Raji (cell line): Measurements from ENCODE around the gene SLC16A4.

Source experiments
- POLR2A ChIP-seq: IDR thresholded peaks from 2 replicates; pipeline ENCODE4 v1.6.1; 2011; ENCODE audit warnings: low read depth, low read length, control low read depth; ENCODE audit not compliant: insufficient read depth

Gene SLC16A4

GRCh38 chr1:110390692-110391245, at the start of gene SLC16A4:
SLC16A4 (minus strand) TSS chr1:110391026; CDS start chr1:110389323, 1,703 bp downstream.
- no peak for TF ChIP-seq POLR2A

- TF ChIP-seq POLR2A: no peak
Observed at GRCh38 chr1:110438893-110439292, 48.1 kb upstream of the SLC16A4 start.

- TF ChIP-seq POLR2A: no peak
Observed at GRCh38 chr1:110436635-110437034, 45.8 kb upstream of the SLC16A4 start.

GRCh38 chr1:110434946-110435345, 44.1 kb upstream of the SLC16A4 start:
- TF ChIP-seq POLR2A: no peak

DNA sequence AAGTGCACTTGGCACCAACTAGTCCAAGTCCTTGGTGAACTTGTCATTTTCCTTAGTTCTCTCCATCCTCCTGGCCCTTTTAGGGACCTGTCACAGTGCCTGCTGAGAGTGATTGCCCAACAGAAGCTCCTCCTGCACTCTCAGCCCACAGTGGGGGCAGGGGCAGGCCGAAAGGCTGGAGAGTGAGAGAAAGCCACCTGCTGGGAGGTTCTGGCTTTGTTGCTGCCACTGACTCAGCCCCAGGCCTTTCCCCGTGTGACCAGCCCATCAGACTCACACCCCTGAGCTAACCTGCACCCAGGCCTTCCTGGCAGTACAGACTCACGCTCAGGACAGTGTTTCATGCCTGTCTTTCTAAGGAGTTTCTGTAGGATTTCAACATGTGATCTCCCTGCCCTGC, 43.0 kb upstream of the SLC16A4 start:
- TF ChIP-seq POLR2A: no peak

- no peak for TF ChIP-seq POLR2A
Observed at GRCh38 chr1:110433213-110433612, 42.4 kb upstream of the SLC16A4 start.

DNA sequence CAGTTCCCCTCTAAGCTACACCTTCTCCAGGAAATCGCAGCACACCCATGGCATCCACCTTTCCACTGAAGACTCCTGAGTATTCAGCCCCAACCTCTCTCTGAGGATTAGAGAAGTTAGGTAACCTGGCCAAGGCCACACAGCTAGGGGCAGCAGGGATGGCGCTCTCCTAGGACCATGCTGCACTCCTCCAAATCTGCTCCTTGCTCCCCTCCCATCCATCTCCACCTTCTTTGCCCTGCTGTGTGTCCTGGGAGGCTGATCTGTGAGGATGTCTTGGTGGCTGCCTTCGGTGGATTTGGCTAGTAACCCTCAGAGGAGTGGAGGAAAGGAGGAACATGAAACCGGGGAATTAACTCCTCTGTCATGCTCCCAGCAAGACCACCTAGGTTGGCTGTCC, 40.1 kb upstream of the SLC16A4 start:
- no peak for TF ChIP-seq POLR2A

DNA sequence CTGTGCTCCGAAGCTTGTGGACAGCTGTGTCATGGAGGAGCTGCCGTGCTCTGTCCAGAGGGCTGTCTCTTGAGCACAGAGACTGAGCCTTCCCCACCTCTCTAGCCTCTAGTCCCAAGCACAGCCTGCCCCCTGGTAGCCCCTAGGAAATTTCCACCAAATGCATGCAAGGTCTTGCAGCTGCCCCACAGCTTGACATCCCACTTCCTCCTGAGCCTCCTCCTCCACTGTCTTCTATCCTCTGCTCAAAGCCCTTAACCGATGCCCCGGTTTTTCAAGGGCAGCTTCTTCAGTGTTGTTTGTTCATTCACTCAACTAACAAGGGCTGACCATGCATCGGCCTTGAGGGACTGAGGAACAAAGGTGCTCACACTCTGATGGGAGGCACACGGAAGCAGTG, 39.5 kb upstream of the SLC16A4 start:
- no peak for TF ChIP-seq POLR2A

GRCh38 chr1:110428946-110429345, 38.1 kb upstream of the SLC16A4 start:
- no peak for TF ChIP-seq POLR2A

GRCh38 chr1:110426854-110427253, 36.0 kb upstream of the SLC16A4 start:
- TF ChIP-seq POLR2A: no peak

DNA sequence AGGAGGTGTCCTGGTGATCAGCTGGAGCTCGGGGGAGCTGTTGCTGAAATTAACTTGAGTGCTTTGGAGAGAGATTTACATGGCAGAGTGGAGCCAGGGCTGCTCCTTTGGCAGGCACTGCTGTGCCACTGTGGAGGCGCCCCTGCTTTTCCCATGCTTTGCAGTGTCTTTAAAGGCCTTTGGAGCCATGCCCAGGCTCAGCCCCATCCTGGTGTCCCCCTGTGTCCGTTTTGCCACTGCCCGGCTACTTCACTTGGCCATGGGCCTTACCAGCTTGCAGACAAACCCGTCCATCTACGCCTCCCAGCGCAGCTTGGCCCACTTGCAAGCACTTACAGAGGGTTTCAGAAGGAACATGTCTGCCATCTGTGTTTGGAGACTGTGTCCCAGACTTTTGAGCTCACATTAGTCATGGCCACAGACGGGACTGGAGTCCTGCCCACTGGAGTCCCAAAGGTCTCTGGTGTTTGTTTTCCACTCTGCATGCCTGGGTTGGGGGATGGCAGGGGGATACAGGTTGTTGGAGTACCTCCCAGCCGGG, 34.9 kb upstream of the SLC16A4 start:
- no peak for TF ChIP-seq POLR2A

DNA sequence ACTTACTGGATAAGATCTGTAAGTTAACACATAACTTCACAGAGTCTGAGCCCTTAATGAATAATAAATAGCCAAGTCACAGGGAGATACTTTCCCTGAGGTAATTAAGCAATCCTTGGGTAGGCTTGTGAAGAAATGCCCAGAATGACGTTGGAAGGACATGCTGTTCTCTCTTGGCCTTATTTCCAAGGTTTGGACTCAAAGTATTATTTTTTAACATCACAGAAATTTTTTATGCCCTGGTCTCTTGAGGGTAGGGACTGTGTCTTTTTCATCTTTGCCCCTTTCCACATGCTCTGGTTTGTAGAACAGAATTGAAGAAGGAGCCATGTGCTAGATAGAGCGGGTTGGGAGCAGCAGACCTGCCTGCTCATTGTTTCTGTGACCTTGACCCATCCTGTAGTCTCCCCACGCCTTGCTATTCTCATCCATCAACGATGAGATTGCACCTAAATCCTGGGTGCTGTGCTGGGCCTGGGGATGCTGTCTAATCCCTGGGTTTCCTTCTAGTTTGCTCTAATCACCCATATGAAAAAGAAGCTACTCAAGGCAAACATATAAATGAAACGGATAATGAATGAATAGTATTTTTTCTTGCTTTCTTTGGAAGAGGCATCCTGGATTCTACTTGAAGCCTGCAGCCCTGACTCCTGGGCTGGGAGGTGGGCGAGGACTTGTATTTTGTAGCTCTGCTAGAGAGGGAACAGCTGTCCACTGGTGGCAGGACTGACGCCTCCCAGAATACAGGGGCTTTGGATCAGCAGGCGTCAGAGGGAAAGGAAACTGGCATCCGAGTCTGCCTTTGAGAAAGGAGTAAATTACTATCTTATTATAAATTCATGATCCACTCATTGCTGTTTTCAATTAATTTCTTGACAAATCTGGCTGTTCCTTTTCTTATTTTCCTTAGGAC, 34.1 kb upstream of the SLC16A4 start:
- TF ChIP-seq POLR2A: no peak

DNA sequence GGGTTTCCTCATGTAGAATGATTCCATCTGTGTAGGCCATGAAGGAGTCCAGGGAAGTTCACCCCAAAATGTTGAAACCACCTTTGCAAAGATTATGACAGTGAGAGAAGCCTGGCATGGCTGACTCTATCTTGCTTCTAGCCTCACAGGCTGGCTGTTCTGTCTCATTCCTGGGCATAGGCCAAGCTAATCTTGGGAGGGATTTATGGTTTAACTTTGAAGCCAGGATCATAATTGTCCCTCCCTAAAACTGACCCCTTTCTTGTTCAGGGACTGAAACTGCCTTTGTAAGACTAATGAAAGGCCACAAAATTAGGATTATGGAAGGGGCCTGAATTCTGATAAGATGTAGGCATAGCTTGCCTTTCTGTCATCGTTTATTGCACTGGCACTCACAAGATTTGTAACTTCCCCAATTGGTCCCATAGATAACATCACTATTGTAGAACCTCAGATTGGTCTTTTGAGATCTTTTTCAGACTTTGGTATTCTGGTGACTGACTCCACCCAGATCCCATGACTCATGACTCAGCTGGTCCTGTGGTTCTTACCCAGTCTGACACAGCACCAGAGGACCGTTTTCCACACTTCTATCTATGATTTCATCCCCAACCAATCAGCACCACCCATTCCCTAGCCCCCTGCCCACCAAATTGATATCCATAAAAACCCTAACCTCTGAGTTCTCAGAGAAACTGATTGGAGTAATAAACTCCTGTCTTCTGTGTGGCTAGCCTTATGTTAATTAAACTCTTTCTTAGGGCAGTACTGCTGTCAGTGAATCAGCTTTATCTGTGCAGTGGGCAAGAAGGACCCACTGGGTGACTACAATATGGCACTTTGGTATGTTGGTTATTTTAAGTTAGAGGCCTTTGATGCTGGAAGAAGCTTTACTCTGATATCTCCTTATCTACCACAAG, 30.3 kb upstream of the SLC16A4 start:
- TF ChIP-seq POLR2A: no peak

GRCh38 chr1:110420023-110420662, 29.3 kb upstream of the SLC16A4 start:
- no peak for TF ChIP-seq POLR2A

GRCh38 chr1:110418729-110419128, 27.9 kb upstream of the SLC16A4 start:
- TF ChIP-seq POLR2A: no peak

GRCh38 chr1:110412576-110412975, 21.8 kb upstream of the SLC16A4 start:
- no peak for TF ChIP-seq POLR2A
